SK-N-SH (cell line): ENCODE measurements around the gene RFX4. TPM values are rescaled to one million over a fixed set of nuclear protein-coding genes. Genes with fewer than 3 reads are reported as not detected.

Source experiments
- CTCF ChIA-PET: fragments of 300-600, 350-600 bp; formaldehyde crosslinking; extraction: SDS; loops from one replicate; lab custom pipeline; 2021; lab: Yijun Ruan, JAX
- POLR2A ChIA-PET: fragments of 350-600 bp; sonication (Branson Sonifier 250); formaldehyde crosslinking; extraction: SDS; loops from one replicate; lab custom pipeline; 2020; ENCODE audit warnings: antibody characterized with exemption, inconsistent platforms; lab: Yijun Ruan, JAX
- DNase-seq: peaks from one replicate; pipeline ENCODE4 v3.0.0; 2012
- H2AFZ ChIP-seq: fragments of 200-600 bp; sonication (generic); 2 replicates; pipeline ENCODE4 v1.8.1; 2016; ENCODE audit warnings: antibody characterized with exemption, mild to moderate bottlenecking, low read depth
- H3F3A ChIP-seq: fragments of 200-600 bp; sonication (generic); replicated peaks from 2 replicates; pipeline ENCODE3; 2016; ENCODE audit warnings: antibody characterized with exemption, mild to moderate bottlenecking; ENCODE audit not compliant: insufficient read depth
- H3K27ac ChIP-seq, 2 experiments: fragments of 200-500 bp in 1 of 2; fragments of 200-600 bp in 1 of 2; sonication (Bioruptor generic) in 1 of 2; sonication (generic), shearing (Covaris generic) in 1 of 2; 2 replicates each; pipeline versions ENCODE4 v1.5.1 to v1.6.1; 2014 to 2016; ENCODE audit warnings: low read depth in 2 of 2, inconsistent platforms in 1 of 2, low read length in 1 of 2, mild to moderate bottlenecking in 1 of 2, mixed read lengths in 1 of 2
- H3K27me3 ChIP-seq: fragments of 200-600 bp; sonication (generic), shearing (Covaris generic); 2 replicates; pipeline ENCODE4 v1.6.1; 2016; ENCODE audit warnings: mixed run types; ENCODE audit not compliant: insufficient read depth
- H3K36me3 ChIP-seq, 2 experiments: fragments of 200-500 bp in 1 of 2; fragments of 200-600 bp in 1 of 2; sonication (Bioruptor generic) in 1 of 2; sonication (generic) in 1 of 2; replicated peaks in 1 of 2; 2 replicates each; pipeline versions ENCODE3 to v1.5.1; 2014 to 2016; ENCODE audit warnings: low read length in 1 of 2, mild to moderate bottlenecking in 1 of 2; ENCODE audit not compliant: insufficient read depth in 2 of 2, control insufficient read depth in 1 of 2
- H3K4me1 ChIP-seq, 2 experiments: fragments of 200-500 bp in 1 of 2; fragments of 200-600 bp in 1 of 2; sonication (Bioruptor generic) in 1 of 2; sonication (generic), shearing (Covaris generic) in 1 of 2; 2 replicates each; pipeline versions ENCODE4 v1.5.1 to v1.6.1; 2014 to 2016; ENCODE audit warnings: low read depth in 1 of 2, low read length in 1 of 2, mixed run types in 1 of 2; ENCODE audit not compliant: insufficient read depth in 2 of 2, control insufficient read depth in 1 of 2
- H3K4me2 ChIP-seq: fragments of 200-600 bp; sonication (generic), shearing (Covaris generic); 2 replicates; pipeline ENCODE4 v1.6.1; 2017; ENCODE audit warnings: mixed run types
- H3K4me3 ChIP-seq, 2 experiments: fragments of 200-500 bp in 1 of 2; fragments of 200-600 bp in 1 of 2; sonication (Bioruptor generic) in 1 of 2; sonication (generic), shearing (Covaris generic) in 1 of 2; 2 replicates each; pipeline versions ENCODE4 v1.5.1 to v1.8.1; 2014 to 2016; ENCODE audit warnings: low read depth in 2 of 2, inconsistent platforms in 1 of 2, low read length in 1 of 2, mild to moderate bottlenecking in 1 of 2, mixed read lengths in 1 of 2, moderate library complexity in 1 of 2
- H3K79me2 ChIP-seq: fragments of 200-600 bp; sonication (generic); 2 replicates; pipeline ENCODE4 v1.8.1; 2017; ENCODE audit warnings: mild to moderate bottlenecking; ENCODE audit not compliant: insufficient read depth
- H3K9ac ChIP-seq: fragments of 200-600 bp; sonication (generic); 2 replicates; pipeline ENCODE4 v1.6.1; 2017; ENCODE audit warnings: mixed run types
- H3K9me2 ChIP-seq: fragments of 200-600 bp; sonication (generic); 2 replicates; pipeline ENCODE4 v1.6.1; 2017; ENCODE audit warnings: mixed run types
- H3K9me3 ChIP-seq: fragments of 200-600 bp; sonication (generic); 2 replicates; pipeline ENCODE4 v1.6.1; 2017; ENCODE audit warnings: mixed run types, mild to moderate bottlenecking, moderate library complexity
- H4K20me1 ChIP-seq: fragments of 200-600 bp; sonication (generic); 2 replicates; pipeline ENCODE4 v1.6.1; 2017; ENCODE audit warnings: mild to moderate bottlenecking, mixed run types; ENCODE audit not compliant: insufficient read depth
- CHD2 ChIP-seq: fragments of 150-350 bp; IDR thresholded peaks from 2 replicates; pipeline ENCODE4 v1.6.1; 2018; ENCODE audit warnings: low read length; ENCODE audit not compliant: partially characterized antibody
- CTCF ChIP-seq: fragments of 200-600 bp; sonication (generic); IDR thresholded peaks from 2 replicates; pipeline ENCODE4 v1.6.1; 2017; ENCODE audit warnings: antibody characterized with exemption, mild to moderate bottlenecking, moderate library complexity
- ELF1 ChIP-seq: IDR thresholded peaks from 2 replicates; pipeline ENCODE4 v1.4.0; 2012
- FOXJ3 ChIP-seq: sonication (generic); formaldehyde crosslinking; IDR thresholded peaks from 2 replicates; pipeline ENCODE4 v1.5.1; 2020; ENCODE audit warnings: mild to moderate bottlenecking, missing genetic modification reagents
- FOXM1 ChIP-seq: IDR thresholded peaks from 2 replicates; pipeline ENCODE4 v1.4.0; 2012; ENCODE audit warnings: low read depth, mild to moderate bottlenecking
- GABPA ChIP-seq: IDR thresholded peaks from 2 replicates; pipeline ENCODE4 v1.4.0; 2012; ENCODE audit warnings: low read depth, mild to moderate bottlenecking
- IRF3 ChIP-seq: fragments of 150-350 bp; IDR thresholded peaks from 2 replicates; pipeline ENCODE4 v1.6.1; 2016; ENCODE audit warnings: mild to moderate bottlenecking, low read depth, low read length
- JUND ChIP-seq: IDR thresholded peaks from 2 replicates; pipeline ENCODE4 v1.4.0; 2012
- MAX ChIP-seq: IDR thresholded peaks from 2 replicates; pipeline ENCODE4 v1.4.0; 2012; ENCODE audit warnings: low read depth
- MXI1 ChIP-seq: IDR thresholded peaks from 2 replicates; pipeline ENCODE4 v1.6.1; 2012; ENCODE audit warnings: mild to moderate bottlenecking, low read depth, low read length, improper control_type of control experiment
- NFIC ChIP-seq: IDR thresholded peaks from 2 replicates; pipeline ENCODE4 v1.4.0; 2012; ENCODE audit warnings: borderline replicate concordance
- NRF1 ChIP-seq: IDR thresholded peaks from 2 replicates; pipeline ENCODE4 v1.6.1; 2012; ENCODE audit warnings: low read depth, mild to moderate bottlenecking, low read length
- PBX3 ChIP-seq: IDR thresholded peaks from 2 replicates; pipeline ENCODE4; 2012
- RCOR1 ChIP-seq: fragments of 150-350 bp; IDR thresholded peaks from 2 replicates; pipeline ENCODE4 v1.6.1; 2017; ENCODE audit warnings: antibody characterized with exemption, low read length
- RXRA ChIP-seq: IDR thresholded peaks from 2 replicates; pipeline ENCODE4 v1.4.0; 2012; ENCODE audit warnings: low read depth, mild to moderate bottlenecking, borderline replicate concordance
- TEAD4 ChIP-seq: IDR thresholded peaks from 2 replicates; pipeline ENCODE4 v1.4.0; 2012; ENCODE audit warnings: mild to moderate bottlenecking, borderline replicate concordance; ENCODE audit not compliant: insufficient read depth
- USF2 ChIP-seq: fragments of 150-350 bp; IDR thresholded peaks from 2 replicates; pipeline ENCODE4 v1.6.1; 2017; ENCODE audit warnings: antibody characterized with exemption, low read length, low read depth, borderline replicate concordance
- YY1 ChIP-seq: IDR thresholded peaks from 2 replicates; pipeline ENCODE4 v1.4.0; 2012; ENCODE audit warnings: low read depth, mild to moderate bottlenecking
- ZBTB33 ChIP-seq: IDR thresholded peaks from 2 replicates; pipeline ENCODE4 v1.4.0; 2012; ENCODE audit warnings: low read depth, borderline replicate concordance
- WGBS: methylation state at CpG from one replicate; pipeline ENCODE4 v1.1.6; 2017; ENCODE audit warnings: low lambda C conversion rate; 5-methylcytosine and 5-hydroxymethylcytosine counted together
- polyA plus RNA-seq, 3 experiments: library from polyadenylated mRNA; depleted of rRNA; stranded (reverse); fragments of >200 nt; gene quantifications; 2 replicates each; pipeline ENCODE4 v1.2.3, GENCODE V29; 2012

The RFX4 gene
- polyA plus RNA-seq, 1 of the 3 experiments (the other 2 are of a cell fraction): not detected

- no peak overlapping the region for H3K9ac ChIP-seq
- TF ChIP-seq ZBTB33 (no peak), IRF3 (no peak), RXRA (no peak), YY1 (no peak), PBX3 (no peak), TEAD4 (no peak), NRF1 (no peak), NFIC (no peak), GABPA (no peak), MXI1 (no peak), CHD2 (no peak), FOXJ3 (CRISPR knock-in tag) (no peak), RCOR1 (no peak), ELF1 (no peak), JUND (no peak), CTCF (no peak), MAX (no peak), FOXM1 (no peak), USF2 (no peak)
- H3K27ac ChIP-seq: no peak overlapping the region
- POLR2A ChIA-PET: no interaction called here
- H2AFZ ChIP-seq: no peak overlapping the region
- H3K79me2 ChIP-seq: no peaks in the 10 kb centered on the region
- no peaks in the 10 kb centered on the region for H4K20me1 ChIP-seq
- no peaks in the 10 kb centered on the region for H3K9me2 ChIP-seq
- H3K4me3 ChIP-seq: no peak overlapping the region
- H3K27me3 ChIP-seq: no peaks in the 10 kb centered on the region
- H3K9me3 ChIP-seq: no peaks in the 10 kb centered on the region
- no peaks in the 10 kb centered on the region for H3K36me3 ChIP-seq
- H3K4me2 ChIP-seq: no peak overlapping the region
- WGBS: 56% methylated on average over 1 of the region's 1 CpG
- CTCF ChIA-PET: no interaction called here
- no peaks in the 10 kb centered on the region for H3F3A ChIP-seq
- H3K4me1 ChIP-seq: no peaks in the 10 kb centered on the region; a peak in 1 of 4 replicates
- no peak for DNase-seq
These were observed 96.8 kb downstream of the RFX4 start for GRCh38 chr12:106679574-106679973.
